ENCODE measurements around the gene ERP27.

- TF ChIP-seq, protein P1, sequence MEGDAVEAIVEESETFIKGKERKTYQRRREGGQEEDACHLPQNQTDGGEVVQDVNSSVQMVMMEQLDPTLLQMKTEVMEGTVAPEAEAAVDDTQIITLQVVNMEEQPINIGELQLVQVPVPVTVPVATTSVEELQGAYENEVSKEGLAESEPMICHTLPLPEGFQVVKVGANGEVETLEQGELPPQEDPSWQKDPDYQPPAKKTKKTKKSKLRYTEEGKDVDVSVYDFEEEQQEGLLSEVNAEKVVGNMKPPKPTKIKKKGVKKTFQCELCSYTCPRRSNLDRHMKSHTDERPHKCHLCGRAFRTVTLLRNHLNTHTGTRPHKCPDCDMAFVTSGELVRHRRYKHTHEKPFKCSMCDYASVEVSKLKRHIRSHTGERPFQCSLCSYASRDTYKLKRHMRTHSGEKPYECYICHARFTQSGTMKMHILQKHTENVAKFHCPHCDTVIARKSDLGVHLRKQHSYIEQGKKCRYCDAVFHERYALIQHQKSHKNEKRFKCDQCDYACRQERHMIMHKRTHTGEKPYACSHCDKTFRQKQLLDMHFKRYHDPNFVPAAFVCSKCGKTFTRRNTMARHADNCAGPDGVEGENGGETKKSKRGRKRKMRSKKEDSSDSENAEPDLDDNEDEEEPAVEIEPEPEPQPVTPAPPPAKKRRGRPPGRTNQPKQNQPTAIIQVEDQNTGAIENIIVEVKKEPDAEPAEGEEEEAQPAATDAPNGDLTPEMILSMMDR (IDR thresholded peaks at IDR 0.05), result no peak
- TF ChIP-seq NFIC (IDR thresholded peaks at IDR 0.05; ENCODE audit: borderline replicate concordance), result no peak
- TF ChIP-seq EP300 (IDR thresholded peaks at IDR 0.05; ENCODE audit: borderline replicate concordance in 1 of 2, low read depth in 1 of 2, low read length in 1 of 2), result no peak
- TF ChIP-seq MXI1 (IDR thresholded peaks at IDR 0.05; ENCODE audit: low read depth, low read length), result no peak
- TF ChIP-seq SIN3A (IDR thresholded peaks at IDR 0.05; ENCODE audit: borderline replicate concordance, low read depth, low read length), result no peak
- TF ChIP-seq SMC3 (IDR thresholded peaks at IDR 0.05; ENCODE audit: low read depth, low read length), result no peak
- no peak for TF ChIP-seq NRF1 (IDR thresholded peaks at IDR 0.05; ENCODE audit: low read depth, low read length)
- TF ChIP-seq TEAD4 (IDR thresholded peaks at IDR 0.05; ENCODE audit: borderline replicate concordance, insufficient read depth), result no peak
- TF ChIP-seq EZH2phosphoT487 (IDR thresholded peaks at IDR 0.05; ENCODE audit: borderline replicate concordance, low read depth), result no peak
- no peak for TF ChIP-seq RAD21 (IDR thresholded peaks at IDR 0.05; ENCODE audit: low read length)
- no peak for TF ChIP-seq FOXJ3 (CRISPR knock-in tag; IDR thresholded peaks at IDR 0.05)
These were observed 52.1 kb downstream of the ERP27 start for GRCh38 chr12:14886271-14886670.
